ENCODE results near the gene EGFLAM. TPM values are rescaled to one million over a fixed set of nuclear protein-coding genes. Genes with fewer than 3 reads are reported as not detected.

EGFLAM gene
- total and polyA plus RNA-seq, 10 of the 15 experiments (the other 5 are each of a cell fraction or from before 2014, with no cell fraction given), result 0.37 TPM; not detected in 9

- TF ChIP-seq CEBPB (IDR thresholded peaks at IDR 0.05; ENCODE audit: borderline replicate concordance in 1 of 2, low read depth in 2 of 2, low read length in 2 of 2), result no peak
- TF ChIP-seq MTA3 (IDR thresholded peaks at IDR 0.05; ENCODE audit: borderline replicate concordance, low read length), result no peak
- TF ChIP-seq RAD51 (IDR thresholded peaks at IDR 0.05), result no peak
- no peak for TF ChIP-seq GATAD2B (conservative IDR thresholded peaks at IDR 0.05; ENCODE audit: low read depth)
- TF ChIP-seq NFYB (IDR thresholded peaks at IDR 0.05; ENCODE audit: insufficient read depth, low read depth, low read length), result no peak
- no peak for TF ChIP-seq ASH2L (IDR thresholded peaks at IDR 0.05; ENCODE audit: borderline replicate concordance, low read depth)
- no peak for TF ChIP-seq TAF1 (IDR thresholded peaks at IDR 0.05; ENCODE audit: borderline replicate concordance, low read depth, low read length)
Observed at GRCh38 chr5:38249301-38249700, 9.1 kb upstream of the EGFLAM start (continued).

- SMC1A ChIA-PET (ENCODE audit: uncharacterized antibody, unreplicated experiment), result no interaction called here
- TF ChIP-seq NKRF (conservative IDR thresholded peaks at IDR 0.05) (no peak), ZZZ3 (IDR thresholded peaks at IDR 0.05; ENCODE audit: control insufficient read depth, insufficient read length, low read depth) (no peak), E4F1 (IDR thresholded peaks at IDR 0.05; ENCODE audit: borderline replicate concordance, partially characterized antibody) (no peak), IKZF1 (conservative IDR thresholded peaks at IDR 0.05) (no peak), MTA3 (IDR thresholded peaks at IDR 0.05; ENCODE audit: borderline replicate concordance, low read length) (no peak), ZNF24 (IDR thresholded peaks at IDR 0.05) (no peak), E2F4 (IDR thresholded peaks at IDR 0.05; ENCODE audit: low read depth, low read length) (no peak), CBX3 (IDR thresholded peaks at IDR 0.05; ENCODE audit: borderline replicate concordance, low read depth) (no peak), YBX1 (IDR thresholded peaks at IDR 0.05) (no peak), POLR2AphosphoS5 (IDR thresholded peaks at IDR 0.05; ENCODE audit: low read length) (no peak), ZBED1 (IDR thresholded peaks at IDR 0.05; ENCODE audit: borderline replicate concordance) (no peak), POLR2AphosphoS2 (IDR thresholded peaks at IDR 0.05; ENCODE audit: low read depth, low read length) (no peak), CHD1 (IDR thresholded peaks at IDR 0.05; ENCODE audit: low read depth, low read length) (no peak), CREB1 (IDR thresholded peaks at IDR 0.05; ENCODE audit: low read depth) (no peak), TCF7 (IDR thresholded peaks at IDR 0.05; ENCODE audit: borderline replicate concordance) (no peak)
- H3K4me3 ChIP-seq, result no peak overlapping the region
- no peak for FAIRE-seq
- no peaks in the 10 kb centered on the region; a peak in 1 of 4 replicates for H3K27me3 ChIP-seq (replicated peaks in 1 of 2; ENCODE audit: control insufficient read depth in 2 of 2, insufficient read depth in 2 of 2, low read length in 1 of 2)
- 29% methylated on average over 2 of the region's 2 CpGs for WGBS (ENCODE audit: insufficient coverage, insufficient replicate concordance, low lambda C conversion rate, missing lambda C conversion rate)
- RAD21 ChIA-PET (ENCODE audit: unreplicated experiment), result no interaction called here
- H3K9me3 ChIP-seq (replicated peaks; ENCODE audit: control insufficient read depth, insufficient read depth, low read length), result no peaks in the 10 kb centered on the region
- H3K79me2 ChIP-seq (ENCODE audit: control insufficient read depth, insufficient read depth, low read length), result no peaks in the 10 kb centered on the region
- no TSS peak for BruUV-seq (replicated peaks)
- POLR2A ChIA-PET, result no interaction called here
- intact Hi-C loops (cut with micrococcal nuclease; ENCODE audit: unreplicated experiment) (no loop called here), in situ Hi-C loops (cut with MboI) (no loop called here)
- no peaks in the 10 kb centered on the region for H3K36me3 ChIP-seq (ENCODE audit: control insufficient read depth in 2 of 2, insufficient read depth in 2 of 2, low read length in 1 of 2)
- H4K20me1 ChIP-seq (ENCODE audit: control insufficient read depth, insufficient read depth), result no peaks in the 10 kb centered on the region
- no peaks in the 10 kb centered on the region for H3K4me1 ChIP-seq (ENCODE audit: control insufficient read depth, insufficient read depth, low read length)
- no peak for DNase-seq (ENCODE audit: low read depth, low spot score)
- no peak overlapping the region for H3K27ac ChIP-seq (ENCODE audit: control insufficient read depth, insufficient read depth)
- CTCF ChIA-PET, result no interaction called here
- no peak overlapping the region for H3K9ac ChIP-seq (ENCODE audit: control insufficient read depth, insufficient read depth, low read length)
- H2AFZ ChIP-seq (ENCODE audit: control insufficient read depth, low read depth, low read length), result no peak overlapping the region
- no peak for ATAC-seq
- H3K4me2 ChIP-seq (ENCODE audit: control insufficient read depth, insufficient read depth), result no peak overlapping the region
Observed at GRCh38 chr5:38249812-38250211, 8.5 kb upstream of the EGFLAM start.

Data from GM12878 (cell line).